Measurements from ENCODE around the gene NMT2. TPM values are rescaled to one million over a fixed set of nuclear protein-coding genes. Genes with fewer than 3 reads are reported as not detected.

The NMT2 gene
- total RNA-seq, 1 experiment from 2014 or later, result 17.9 TPM

DNA sequence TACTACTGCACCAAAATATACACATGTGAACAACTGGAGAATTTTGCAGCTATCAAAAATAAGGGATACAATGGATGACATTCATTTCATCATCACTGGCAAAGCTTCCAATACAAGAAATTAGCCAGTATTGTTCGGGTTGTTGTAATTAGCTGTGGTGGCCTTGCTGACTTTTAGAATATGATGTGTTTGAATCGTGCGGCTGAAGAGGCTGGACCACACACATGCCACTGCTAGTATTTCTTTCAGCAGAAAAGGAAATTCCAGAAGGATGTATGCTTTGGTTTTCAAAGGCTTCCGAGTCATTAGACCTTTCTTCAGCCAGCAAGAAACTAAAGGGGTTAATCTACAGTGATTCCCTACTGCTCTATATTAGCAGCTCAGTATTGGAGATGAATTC, 54.7 kb downstream of the NMT2 start:
- in situ Hi-C loops (cut with HindIII; ENCODE audit: low sequenced_read_pairs), result no loop called here
- DNase-seq (ENCODE audit: low spot score), result no peak

DNA sequence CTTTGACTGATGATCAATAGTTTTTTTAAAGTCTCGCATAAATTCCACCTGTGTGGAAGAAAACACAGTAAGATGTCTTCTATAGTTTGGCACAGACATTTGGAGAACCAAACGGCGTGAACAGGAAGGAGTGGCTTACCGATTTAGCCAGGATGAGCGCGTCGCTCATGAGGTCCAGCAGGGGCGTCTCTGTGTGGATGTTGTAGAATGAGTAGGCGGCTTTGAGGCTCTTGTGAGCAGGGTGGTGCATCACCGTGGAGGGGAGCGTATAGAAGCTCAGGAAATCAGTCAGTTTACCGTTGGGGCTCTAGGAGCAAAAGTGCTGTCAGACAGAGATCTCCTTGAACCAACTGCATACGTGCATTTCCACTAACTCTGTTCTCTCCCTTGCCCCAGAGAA, 55.8 kb downstream of the NMT2 start:
- in situ Hi-C loops (cut with HindIII; ENCODE audit: low sequenced_read_pairs), result no loop called here
- no peak for DNase-seq (ENCODE audit: low spot score)

DNA sequence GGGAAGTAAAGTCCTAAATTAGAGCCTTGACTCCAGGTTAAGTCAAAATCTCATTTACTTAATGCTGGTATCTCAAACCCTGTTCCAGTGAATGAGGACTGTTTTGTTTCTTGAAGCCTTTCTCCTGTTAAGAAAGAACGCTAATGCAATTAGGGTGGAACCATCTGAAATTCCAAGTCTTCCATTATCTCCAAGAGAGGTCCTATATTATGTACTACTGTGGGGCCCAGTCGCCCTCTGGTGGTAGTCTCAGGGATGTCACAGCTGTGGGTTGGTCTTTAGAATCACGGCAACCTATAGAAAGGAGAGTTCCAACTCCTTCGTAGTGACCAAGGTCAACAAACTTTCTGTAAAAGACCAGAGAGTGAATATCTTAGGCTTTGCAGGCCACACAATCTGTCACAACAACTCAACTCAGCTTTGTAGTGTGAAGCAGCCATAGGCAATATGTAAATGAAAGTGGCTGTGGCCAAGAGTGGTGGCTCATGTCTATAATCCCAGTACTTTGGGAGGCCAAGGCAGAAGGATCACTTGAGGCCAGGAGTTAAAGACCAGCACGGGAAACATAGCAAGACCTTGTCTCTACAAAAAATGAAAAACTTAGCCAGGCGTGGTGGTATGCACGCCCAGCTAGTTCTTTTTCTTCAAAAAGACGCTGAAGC, 62.0 kb downstream of the NMT2 start:
- in situ Hi-C loops (cut with HindIII; ENCODE audit: low sequenced_read_pairs), result no loop called here

DNA sequence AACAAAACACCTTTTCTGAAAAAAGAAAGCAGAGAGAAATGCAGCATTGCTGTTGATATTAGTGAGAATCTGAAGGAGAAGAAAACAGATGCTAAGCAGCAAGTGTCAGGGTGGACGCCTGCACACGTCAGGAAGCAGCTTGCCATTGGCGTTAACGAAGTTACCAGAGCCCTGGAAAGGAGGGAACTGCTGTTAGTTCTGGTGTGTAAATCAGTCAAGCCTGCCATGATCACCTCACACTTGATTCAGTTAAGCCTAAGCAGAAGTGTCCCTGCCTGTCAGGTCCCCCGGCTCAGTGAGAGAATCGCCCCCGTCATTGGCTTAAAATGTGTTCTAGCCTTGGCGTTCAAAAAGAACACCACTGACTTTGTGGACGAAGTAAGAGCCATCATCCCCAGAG, 65.0 kb downstream of the NMT2 start:
- DNase-seq (ENCODE audit: low spot score), result no peak
- in situ Hi-C loops (cut with HindIII; ENCODE audit: low sequenced_read_pairs), result no loop called here

More for the DNA sequence above, 62.0 kb downstream of the NMT2 start:
- DNase-seq (ENCODE audit: low spot score), result peak; percentile 71

DNA sequence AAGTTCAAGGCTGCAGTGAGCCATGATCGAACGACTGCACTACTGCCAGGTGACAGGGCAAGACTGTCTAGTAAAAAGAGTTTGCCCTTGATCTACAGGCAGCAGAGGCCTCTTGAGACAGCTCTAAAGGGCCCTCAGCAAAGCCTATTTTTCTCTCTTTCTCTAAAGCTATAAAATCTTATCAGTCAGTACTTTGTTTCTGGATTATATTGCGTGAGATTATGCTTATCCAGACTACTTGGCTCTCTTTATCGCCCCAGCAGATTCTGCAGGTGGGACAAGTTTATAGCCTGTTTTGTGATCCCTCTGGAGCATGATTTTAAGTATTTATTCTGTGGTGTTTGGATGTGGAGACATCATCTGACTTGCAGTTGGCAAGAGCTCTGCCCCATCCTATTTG, 68.6 kb downstream of the NMT2 start:
- in situ Hi-C loops (cut with HindIII; ENCODE audit: low sequenced_read_pairs), result no loop called here
- DNase-seq (ENCODE audit: low spot score), result no peak

DNA sequence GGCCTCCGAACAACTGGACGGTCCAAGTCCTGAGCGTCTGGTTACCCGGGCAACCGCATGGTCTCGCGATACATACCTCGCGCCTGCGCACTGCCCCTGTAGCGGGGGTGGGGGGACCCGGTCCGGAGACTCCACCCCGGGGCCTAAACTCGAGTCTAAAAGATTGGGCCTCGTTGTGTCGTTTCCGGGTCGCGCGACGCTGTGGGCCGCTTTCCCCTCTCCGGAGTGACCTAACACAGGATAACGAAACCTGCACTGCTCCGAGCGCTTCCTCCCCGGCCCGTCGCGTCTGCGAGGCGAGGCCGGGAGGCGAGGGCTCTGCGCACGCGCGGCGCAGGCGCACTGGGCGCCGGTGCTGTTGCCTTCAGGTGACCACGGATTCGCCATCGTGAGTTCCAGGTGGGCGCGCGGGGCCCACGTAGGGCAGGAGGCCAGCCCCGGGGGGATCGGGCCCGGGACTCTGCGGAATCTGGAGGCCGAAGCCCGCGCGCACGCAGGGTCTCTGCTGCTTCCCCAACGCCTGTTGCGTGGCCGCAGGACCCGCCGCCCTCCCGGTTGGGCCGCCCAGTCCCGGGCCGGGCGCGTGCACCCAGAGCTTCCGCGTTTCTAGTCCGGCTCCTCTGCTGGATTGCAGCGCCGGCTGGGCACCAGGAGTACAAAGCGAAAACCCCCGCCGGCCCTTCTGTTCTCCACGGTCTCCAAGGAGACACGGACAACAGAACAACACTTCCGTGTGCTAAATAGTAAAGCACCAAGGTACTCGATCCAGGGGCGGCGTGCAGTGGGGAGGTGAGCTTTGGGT, 71.3 kb downstream of the NMT2 start, which contains the start of gene RPP38:
RPP38 (plus strand) TSS at position 345 of the 802 bp plus-strand sequence. CDS start 5,960 bp downstream, outside the sequence.
- in situ Hi-C loops (cut with HindIII; ENCODE audit: low sequenced_read_pairs), result no loop called here
- DNase-seq (ENCODE audit: low spot score), result peak; percentile 96

DNA sequence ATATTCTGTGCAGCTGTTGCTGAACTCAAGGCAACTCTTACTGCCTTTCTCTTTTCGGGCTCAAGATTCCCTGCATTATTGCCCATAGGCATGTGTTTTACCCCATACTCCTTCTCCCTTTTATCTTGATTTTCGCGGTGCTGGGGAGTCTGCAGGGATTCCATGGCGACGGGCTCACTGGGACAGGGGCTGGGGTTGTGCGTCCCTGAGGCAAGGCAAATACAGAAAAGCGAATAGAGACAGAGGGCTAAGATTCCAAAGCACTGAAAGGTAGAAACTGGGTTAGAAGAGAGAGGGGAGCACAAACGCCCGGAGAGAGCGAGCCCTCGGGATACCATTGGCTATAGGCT, 71.9 kb downstream of the NMT2 start:
- DNase-seq (ENCODE audit: low spot score), result no peak
- in situ Hi-C loops (cut with HindIII; ENCODE audit: low sequenced_read_pairs), result no loop called here

DNA sequence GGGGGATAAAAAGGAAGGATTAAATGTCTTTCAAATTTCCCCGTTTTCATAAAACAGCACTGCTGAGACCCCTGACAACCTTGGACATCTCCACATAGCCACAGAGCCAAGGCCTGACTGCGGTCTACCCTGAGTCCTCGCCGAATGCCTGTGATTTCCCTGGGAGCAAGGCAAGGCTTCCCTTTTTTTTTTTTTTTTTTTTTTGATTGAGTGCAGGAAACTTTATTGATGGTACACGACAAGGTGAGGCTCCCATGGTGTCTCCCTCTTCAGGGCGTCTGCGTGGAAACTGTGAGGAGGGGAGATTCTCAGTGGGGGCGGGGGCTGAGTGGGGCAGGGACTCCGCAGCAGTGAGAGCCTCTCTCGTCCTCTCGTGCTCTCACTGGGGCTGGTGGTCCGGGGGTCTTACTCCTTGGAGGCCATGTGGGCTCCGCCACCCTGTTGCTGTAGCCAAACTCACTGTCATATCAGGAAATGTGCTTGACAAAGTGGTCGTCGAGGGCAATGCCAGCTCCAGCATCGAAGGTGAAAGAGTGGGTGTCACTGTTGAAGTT, 75.6 kb downstream of the NMT2 start:
- in situ Hi-C loops (cut with HindIII; ENCODE audit: low sequenced_read_pairs), result no loop called here
- no peak for DNase-seq (ENCODE audit: low spot score)

DNA sequence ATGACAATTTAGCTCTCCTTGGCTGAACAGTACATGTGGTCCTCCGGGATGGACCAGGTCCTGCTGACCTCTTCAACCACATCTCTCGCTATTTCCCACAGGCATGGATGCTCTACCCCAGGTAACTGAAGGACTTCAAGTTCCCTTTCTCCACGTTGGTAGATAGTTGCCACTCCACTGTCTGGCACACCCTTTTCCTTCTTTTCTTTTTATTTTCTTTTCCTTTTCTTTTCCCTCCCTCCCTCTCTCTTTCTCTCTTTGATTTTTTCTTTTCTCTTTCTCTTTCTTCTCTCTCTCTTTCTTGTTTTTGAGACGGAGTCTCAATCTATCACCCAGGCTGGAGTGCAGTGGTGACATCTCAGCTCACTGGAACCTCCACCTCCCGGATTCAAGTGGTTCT, 77.1 kb downstream of the NMT2 start:
- DNase-seq (ENCODE audit: low spot score), result no peak
- in situ Hi-C loops (cut with HindIII; ENCODE audit: low sequenced_read_pairs), result no loop called here

DNA sequence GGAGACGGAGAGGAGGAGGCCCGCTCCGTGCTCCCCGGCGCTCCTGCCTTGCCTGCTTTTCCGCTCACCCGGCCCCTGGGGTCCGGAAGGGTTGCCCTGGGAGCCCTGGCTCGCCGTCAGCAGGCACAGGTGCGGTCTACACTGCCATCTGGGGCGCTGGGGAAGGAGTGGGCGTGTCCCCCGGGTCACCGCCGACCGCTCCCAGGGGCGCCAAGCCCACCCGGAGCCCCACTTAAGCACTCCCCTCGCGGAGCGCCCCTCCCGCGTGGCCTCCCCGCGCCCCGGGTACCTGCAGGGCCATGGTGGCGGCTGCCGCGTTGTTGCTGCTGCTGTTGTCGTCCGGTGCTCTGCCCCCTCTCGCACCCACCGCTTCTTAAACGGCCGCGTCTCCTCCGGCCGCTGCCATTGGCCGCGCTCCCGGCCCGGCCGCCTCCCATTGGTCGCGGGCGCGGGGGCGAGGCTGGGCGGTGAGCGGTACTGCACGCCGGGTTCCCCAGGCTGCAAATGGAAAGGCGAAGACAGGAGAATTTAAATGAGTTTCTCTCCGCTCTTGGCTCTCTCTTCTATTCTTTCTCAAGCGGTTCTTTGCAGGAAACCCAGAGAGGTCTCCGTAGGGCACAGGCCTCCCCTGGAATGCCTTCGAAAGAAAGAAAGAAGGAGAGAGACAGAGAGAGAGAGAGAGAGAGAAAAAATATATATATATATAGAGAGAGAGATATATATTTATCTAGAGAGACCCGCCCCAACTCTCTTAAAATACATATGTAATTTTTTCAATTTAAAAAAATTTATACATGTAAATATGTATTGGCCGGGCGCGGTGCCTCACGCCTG, 79.8 kb downstream of the NMT2 start, which contains the start of gene ACBD7:
ACBD7 (minus strand) TSS at position 349 of the 834 bp plus-strand sequence; CDS start at position 301, 48 bp downstream.
- in situ Hi-C loops (cut with HindIII; ENCODE audit: low sequenced_read_pairs), result no loop called here
- peak; percentile 81 for DNase-seq (ENCODE audit: low spot score)

DNA sequence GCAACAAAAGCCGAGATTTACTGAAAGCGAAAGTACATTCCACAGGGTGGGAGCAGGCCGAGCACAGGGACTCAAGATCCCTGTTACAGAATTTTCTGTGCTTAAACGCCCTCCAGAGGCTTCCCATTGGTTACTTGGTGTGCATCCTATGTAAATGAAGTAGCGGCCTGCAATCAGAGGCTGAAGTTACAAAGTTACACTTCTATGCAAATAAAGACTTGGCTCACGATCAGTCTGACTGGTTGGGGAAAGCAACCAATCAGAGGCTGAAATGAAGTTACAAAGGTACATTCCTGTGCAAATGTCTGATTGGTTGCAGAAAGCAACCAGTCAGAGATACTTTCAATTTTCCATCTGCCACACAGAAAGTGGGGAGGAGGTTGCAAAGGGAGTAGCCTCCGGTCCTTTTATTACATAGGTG, 84.0 kb downstream of the NMT2 start:
- in situ Hi-C loops (cut with HindIII; ENCODE audit: low sequenced_read_pairs), result no loop called here
- DNase-seq (ENCODE audit: low spot score), result peak; percentile 79

DNA sequence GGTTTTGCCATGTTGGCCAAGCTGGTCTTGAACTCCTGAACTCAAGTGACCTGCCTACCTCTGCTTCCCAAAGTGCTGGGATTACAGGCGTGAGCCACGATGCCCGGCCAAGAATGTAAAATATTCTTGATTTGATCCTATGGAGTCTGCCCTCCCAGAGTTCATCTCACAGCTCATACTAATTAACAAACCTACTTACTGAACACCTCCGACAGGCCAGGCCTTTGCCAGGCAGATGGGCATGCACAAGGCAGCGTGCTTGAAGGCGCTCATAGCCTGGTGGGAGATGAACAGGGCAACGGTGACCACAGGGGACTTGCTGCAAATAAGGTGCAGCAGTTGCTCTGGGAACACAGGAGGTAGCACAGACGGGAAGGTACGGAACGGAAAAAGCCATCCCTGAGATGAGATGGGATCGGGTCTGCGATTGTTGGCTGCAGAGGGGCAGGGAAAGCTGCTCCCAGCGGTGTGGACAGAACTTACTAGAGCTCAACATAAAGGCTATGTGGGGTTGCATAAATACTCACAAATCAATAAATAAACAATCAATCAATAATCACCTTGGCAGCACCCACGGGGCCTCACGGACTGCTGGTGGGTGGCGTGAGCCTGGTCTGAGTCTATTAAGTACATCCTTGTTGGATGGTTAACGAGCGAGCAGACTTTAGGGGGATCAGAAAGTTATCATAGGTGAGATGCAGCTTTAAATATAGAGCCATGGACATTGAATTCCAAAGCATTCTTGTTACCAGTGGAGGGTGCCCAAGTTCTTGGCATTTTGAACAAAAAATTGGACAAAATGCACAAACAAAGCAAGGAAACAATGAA, 84.6 kb downstream of the NMT2 start:
- DNase-seq (ENCODE audit: low spot score), result no peak
- in situ Hi-C loops (cut with HindIII; ENCODE audit: low sequenced_read_pairs), result no loop called here

DNA sequence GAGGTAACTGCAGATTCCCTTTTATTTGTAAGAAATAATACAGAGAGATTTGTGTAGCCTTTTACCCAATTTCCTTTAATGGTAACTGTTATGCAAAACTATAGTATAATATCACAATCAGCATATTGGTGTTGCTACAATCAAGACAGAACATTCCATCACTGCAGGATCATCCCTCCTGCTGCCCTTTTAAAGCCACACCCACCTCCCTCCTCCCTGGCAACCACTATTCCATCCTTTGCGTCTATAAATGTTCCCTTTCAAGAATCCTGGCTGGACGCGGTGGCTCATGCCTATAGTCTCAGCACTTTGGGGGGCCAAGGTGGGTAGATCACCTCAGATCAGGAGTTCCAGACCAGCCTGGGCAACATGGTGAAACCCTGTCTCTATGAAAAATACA, 93.1 kb downstream of the NMT2 start:
- in situ Hi-C loops (cut with HindIII; ENCODE audit: low sequenced_read_pairs), result no loop called here
- DNase-seq (ENCODE audit: low spot score), result no peak

DNA sequence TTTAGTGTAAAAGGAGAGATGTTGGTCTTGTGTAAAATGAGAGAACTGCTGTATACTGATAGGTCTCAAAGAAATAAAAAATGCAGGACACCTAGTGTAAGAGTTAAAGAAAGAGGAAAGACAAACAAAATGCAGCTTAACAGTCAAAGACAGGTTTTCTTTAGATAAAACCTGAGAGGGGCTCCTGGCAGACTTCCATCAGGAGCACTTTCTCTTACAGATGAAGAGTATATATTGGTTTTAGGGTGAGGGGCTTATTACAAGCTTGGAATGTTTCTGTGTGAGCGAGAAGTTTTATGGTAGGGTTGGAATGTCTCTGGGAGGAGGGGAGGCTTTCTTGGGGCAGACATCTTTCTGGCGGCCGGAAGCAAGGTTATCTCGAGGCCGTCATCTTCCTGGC, 96.1 kb downstream of the NMT2 start:
- DNase-seq (ENCODE audit: low spot score), result no peak
- in situ Hi-C loops (cut with HindIII; ENCODE audit: low sequenced_read_pairs), result no loop called here

DNA sequence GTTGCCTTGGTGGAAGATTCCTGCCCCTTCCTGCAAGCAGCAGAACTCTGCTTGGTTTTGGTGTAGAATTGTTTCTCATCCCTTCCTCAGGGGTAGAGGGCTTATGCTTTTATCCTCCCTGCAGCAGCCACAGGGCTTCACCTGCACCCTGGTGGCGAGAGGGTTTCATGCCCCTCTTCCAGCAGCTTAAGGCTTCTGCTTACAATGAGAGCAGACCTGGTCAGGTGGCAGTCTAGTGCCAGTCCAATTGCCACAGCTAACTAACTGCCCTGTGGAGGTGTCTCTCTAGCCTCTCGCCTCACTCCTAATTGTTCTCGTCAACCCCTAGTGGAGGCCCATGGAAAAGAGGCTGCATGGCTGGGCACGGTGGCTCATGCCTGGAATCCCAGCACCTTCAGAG, 99.3 kb downstream of the NMT2 start:
- in situ Hi-C loops (cut with HindIII; ENCODE audit: low sequenced_read_pairs), result no loop called here
- no peak for DNase-seq (ENCODE audit: low spot score)

DNA sequence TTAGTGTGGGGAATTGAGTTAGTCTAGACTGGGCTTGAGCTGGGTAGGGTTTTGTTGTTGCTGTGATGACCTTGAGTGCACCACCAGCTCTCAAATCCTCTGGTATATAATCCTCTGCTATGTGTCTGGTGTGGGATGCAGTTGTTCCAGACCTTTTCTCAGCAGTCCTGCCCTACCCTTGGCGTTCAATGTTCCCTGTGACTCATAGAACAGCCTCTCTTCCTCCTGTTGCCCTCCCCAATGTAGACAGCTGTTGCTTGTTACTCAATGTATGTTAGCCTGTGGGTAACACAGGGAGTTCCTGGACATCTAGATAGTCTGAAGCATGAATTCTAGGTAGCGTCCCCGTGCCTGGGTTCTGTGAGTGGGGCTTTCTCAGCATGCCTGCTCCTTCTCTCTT, 99.7 kb downstream of the NMT2 start:
- no peak for DNase-seq (ENCODE audit: low spot score)
- in situ Hi-C loops (cut with HindIII; ENCODE audit: low sequenced_read_pairs), result no loop called here

DNA sequence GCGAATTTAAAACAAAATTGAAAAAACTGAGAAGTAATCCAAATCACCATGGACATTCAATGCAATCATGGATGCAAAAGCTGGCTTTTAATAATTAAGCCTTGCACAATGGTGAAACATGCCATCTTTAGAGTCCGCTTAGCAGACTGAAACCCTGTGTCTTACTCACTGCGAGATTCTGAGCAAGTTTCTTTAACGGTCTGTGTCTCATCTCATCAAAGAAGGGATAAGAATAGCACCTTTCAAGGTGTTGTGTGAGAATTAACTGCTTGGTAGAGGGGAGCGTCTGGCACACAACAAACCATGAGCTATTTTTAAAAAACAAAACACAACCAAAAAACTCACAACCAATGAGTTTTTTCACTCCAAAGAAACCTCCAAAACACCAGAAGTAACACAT, 101.3 kb downstream of the NMT2 start:
- in situ Hi-C loops (cut with HindIII; ENCODE audit: low sequenced_read_pairs), result no loop called here
- DNase-seq (ENCODE audit: low spot score), result no peak

DNA sequence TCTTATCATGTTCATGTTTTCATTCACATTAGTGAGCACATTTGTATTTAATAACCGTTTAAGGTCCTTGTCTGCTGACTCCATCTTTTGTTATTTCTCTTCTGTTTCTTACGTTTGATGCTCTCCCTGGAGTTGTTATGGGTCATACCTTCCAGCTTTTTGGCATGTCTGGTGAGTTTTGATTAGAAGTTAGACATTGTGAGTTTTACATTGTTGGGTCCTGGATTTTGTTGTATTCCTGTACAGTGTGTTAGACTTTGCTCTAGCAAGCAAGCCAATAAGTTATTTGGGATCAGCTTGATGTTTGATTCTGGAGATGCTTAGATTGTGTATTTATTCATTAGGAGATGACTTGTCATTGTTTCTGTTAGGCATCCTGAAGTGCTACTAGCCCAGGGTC, 107.9 kb downstream of the NMT2 start:
- in situ Hi-C loops (cut with HindIII; ENCODE audit: low sequenced_read_pairs), result no loop called here
- no peak for DNase-seq (ENCODE audit: low spot score)

DNA sequence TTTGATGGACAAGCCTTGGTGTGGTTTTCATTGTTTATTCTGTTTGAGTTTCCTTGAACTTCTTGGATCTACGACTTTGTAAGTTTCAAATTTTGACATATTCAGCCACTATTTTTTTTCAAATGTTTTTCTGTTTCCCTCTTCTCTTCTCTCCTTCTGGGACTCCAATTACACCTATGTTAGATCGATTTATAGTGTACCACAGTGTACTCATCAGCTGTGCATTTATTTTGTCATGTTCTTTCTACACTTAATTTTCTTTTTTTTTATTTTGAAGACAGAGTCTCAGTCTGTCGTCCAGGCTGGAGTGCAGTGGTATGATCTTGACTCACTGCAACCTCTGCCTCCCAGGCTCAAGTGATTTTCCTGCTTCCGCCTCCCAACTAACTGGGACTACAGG, 108.6 kb downstream of the NMT2 start:
- no peak for DNase-seq (ENCODE audit: low spot score)
- in situ Hi-C loops (cut with HindIII; ENCODE audit: low sequenced_read_pairs), result no loop called here
